Endothelial cell of hepatic sinusoid (primary cell): ENCODE measurements around the gene ABHD2.
"Not testable (repeated sequence)": the region's sequence is repeated elsewhere in the genome, so short reads cannot be mapped to it uniquely, and the experiment has no call there.

ENCODE experiments used
- in situ Hi-C: cut with HindIII; loops from 2 replicates; pipeline ENCODE4 v1.10.0; 2017; ENCODE audit warnings: low sequenced_read_pairs

ABHD2 gene

GRCh38 chr15:89209057-89209456 lies 120.8 kb downstream of the ABHD2 start:
- in situ Hi-C loops: no loop called here

GRCh38 chr15:89211678-89212170 lies 123.5 kb downstream of the ABHD2 start:
- in situ Hi-C loops: no loop called here

- in situ Hi-C loops: no loop called here
Observed at GRCh38 chr15:89215627-89216026, 127.4 kb downstream of the ABHD2 start.

DNA sequence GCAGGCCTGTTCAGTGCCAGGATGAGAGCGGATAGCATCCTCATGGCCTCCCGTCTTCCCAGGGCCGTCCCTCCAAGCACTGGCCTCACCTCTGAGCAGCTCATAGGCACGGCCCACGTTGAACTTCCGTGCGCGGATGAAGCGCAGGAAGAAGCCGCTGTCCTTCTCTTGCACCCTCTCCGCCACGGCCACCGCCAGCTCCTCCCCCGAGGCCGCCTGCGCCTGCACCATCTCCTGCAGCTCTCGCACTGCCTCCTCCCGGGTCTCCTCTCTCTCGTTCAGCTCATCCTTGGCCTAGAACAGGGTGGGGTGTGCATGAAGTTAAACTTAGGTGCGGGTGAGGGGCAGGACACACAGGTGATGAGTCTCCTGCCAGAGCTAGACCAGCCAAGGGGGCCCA lies 128.8 kb downstream of the ABHD2 start:
- in situ Hi-C loops: no loop called here

- in situ Hi-C loops: no loop called here
Observed at GRCh38 chr15:89217686-89218376, 129.6 kb downstream of the ABHD2 start.

DNA sequence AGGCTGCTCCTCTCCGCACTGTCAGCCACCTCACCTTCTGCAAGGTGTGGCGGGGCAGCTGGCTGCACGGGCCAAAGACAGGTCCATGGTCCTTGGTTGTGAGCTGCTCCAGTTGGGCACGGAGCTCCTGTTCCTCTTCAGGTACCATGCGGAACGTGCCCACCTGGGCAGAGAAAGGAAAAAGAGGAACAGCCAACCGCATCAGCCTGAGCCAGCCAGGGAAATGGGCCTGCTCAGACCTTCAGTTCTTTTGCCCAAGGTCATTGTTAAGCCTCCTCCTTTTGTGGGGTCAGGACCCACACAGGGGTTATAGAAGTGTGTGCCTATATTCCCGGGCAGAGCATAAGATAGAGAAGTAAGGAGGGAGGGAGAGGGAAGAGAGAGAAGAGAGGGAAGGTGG lies 130.3 kb downstream of the ABHD2 start:
- in situ Hi-C loops: no loop called here

DNA sequence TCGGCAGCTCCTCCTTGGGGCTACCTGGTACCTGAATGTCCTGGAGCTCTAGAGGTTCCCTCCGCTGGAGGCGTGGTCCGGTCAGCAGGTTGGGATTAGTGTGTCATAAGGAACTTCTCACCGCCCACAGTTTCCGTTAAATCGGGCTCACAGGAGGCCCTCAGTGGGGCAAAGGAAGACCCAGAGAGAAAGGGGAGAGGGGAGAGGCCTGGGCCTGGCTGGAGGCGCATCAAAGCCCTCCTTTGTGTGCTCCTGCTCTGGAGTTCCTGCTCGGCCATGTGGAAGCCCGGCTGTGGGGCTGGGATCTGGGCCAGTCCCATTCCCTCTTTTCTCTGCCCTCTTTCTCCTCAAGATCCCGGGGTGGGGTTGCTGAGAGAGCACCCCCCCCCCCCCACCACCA lies 133.3 kb downstream of the ABHD2 start, which contains the start of gene RLBP1:
TSS of gene RLBP1 (minus strand) at position 37 of the 400 bp plus-strand sequence. CDS start 2,604 bp downstream, outside the sequence.
- in situ Hi-C loops: no loop called here

DNA sequence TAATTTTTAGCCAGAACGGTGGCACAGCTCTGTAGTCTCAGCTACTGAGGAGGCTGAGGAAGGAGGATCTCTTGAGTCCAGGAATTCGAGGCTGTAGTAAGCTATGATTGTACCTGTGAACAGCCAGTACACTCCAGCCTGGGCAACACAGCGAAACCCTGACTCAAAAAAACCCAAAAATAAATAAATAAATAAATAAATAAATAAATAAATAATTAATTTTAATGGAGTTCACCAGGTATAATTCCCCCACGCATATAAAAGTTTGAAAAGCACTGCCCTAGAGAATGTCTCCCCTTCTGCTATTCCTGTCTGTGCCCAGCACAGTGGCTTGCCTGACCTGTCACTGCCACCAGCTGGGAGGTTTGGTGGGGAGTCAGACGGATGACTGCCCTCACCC lies 137.3 kb downstream of the ABHD2 start:
- in situ Hi-C loops: no loop called here

- in situ Hi-C loops: no loop called here
Observed at GRCh38 chr15:89226359-89227221, 138.3 kb downstream of the ABHD2 start.

GRCh38 chr15:89227425-89227824 lies 139.2 kb downstream of the ABHD2 start:
- in situ Hi-C loops: no loop called here

DNA sequence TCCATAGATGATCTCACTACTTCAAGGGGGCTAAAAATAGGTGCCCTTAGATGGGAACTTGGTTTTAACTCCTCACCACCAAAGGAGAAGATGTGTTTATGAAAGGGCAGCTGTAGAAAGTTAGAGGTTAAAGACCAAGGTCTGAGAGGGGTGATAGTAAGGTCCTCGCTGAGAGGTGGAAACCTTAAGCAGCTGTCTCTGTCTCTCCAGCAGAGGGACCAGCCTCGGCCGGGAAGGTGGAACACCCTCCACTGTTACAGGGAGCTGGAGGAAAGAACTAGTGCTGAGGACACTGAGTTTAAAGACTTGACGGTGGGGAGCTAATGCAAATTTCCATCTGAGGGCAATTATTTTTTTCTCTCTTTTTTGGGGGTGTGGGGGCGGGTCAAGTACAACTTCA lies 142.0 kb downstream of the ABHD2 start:
- in situ Hi-C loops: no loop called here

GRCh38 chr15:89231832-89232231 lies 143.6 kb downstream of the ABHD2 start:
- in situ Hi-C loops: no loop called here

- in situ Hi-C loops: not testable (repeated sequence)
Observed at GRCh38 chr15:89239883-89240810, 151.9 kb downstream of the ABHD2 start.

DNA sequence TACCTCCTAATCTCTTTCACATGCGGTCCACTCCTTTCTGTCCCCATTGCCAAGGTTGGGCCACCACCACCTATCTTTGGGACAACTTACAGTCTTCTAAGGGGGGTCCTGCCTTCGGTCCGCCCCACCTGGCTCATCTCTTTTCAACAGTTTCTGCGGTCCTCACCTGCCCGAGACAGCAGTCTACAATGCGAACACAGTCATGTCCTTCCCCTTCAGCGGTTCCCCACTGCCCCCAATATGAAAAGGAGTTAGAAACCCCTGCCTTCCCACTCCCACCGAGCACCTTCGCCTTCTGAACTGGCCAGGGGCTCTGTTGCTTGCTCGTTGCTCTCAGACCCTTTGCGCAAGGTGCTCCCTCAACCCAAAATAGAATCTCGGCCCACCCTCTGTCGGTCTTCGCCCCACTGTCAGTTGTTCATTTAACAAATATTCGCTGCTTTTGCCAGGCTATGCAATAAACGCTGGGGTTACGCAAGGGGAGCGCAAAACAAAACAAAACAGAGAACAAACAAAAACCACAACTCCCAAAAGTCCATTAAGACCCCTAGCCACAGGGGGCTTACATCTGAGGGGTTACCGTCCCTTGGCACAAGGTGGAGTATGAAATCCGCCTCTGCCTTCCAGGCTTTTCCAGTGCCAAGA lies 154.9 kb downstream of the ABHD2 start:
- in situ Hi-C loops: no loop called here

DNA sequence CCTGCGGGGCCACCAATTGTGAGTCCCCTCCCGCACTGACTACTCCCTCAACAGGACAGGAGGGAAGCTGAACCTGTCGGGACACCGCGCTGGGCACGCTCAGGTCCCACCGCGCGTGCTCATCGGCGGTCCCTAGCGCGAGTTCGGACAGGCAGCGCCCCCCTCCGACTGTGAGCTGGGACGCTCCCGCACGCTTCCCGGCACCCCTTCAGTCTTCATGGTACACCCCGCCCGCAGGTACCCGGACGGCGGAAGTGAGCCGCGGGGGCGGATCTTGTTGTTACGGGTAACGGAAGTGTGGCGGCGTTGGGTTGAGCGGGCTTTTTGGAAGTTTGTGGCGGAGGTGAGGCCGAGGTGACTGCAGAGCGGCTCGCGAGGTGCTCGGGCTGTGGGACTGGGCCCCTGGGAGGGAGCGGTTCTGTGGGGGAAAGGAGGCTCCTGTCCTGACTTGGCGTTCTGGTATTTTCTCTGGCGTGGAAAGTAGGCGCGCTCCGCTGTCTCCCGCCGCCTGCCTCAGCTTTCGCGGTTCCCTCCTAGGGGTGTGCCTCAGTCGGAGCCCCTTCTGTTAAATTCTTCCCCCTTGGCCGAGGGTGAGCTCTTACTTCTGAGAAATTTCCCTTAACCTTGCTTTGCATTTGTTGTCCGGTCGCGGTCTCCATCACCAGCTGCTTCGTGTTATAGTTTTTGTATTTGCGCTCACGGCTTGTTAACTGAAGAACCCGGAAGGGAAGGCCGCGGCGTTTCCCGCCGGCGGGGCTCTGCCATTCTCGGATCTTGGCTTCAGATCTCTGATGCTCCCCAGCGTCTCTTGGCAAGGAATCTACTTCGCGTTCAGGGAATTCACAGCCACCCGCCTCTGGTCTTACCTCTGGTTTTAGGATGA lies 155.7 kb downstream of the ABHD2 start, which contains the start of gene FANCI:
TSS of gene FANCI (plus strand) at position 289 of the 883 bp plus-strand sequence. CDS start 3,669 bp downstream, outside the sequence.
- in situ Hi-C loops: no loop called here

GRCh38 chr15:89244574-89244903 lies 156.3 kb downstream of the ABHD2 start:
- in situ Hi-C loops: no loop called here

DNA sequence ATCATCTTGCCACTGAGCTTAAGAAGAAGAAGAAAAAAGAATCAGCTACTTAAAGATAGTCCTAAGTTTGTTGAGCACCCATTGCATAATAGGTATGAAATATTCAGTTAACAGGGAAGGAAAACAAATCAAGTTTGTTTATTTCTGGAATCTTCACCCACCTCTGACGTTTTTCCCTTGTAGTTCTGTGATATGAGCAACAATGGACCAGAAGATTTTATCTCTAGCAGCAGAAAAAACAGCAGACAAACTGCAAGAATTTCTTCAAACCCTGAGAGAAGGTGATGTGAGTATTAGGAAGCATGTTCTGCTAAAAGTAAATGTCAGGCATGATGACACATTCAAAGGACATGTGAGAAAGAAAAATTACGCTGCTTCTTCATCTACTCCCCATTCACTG lies 159.2 kb downstream of the ABHD2 start:
- in situ Hi-C loops: loop anchor here (5.0 kb wide), 2 partner anchors 35 to 45 kb away; no protein-coding TSS in a partner anchor

DNA sequence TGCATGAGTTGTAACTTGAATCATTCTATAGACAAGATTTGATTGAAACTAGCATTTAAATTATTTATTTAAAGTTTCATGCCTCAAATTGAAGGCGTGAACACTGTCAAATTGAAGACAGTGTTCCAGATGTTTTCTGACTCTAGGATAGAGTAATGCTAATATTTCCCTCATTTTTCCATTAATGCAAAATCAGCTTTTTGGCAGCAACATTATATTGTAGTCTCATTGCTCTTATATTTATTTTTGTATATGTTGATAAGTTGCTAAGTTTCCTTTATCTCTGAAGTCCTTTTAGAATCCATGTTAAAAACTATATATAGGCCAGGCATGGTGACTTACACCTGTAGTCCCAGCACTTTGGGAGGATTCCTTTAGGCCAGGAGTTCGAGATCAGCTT lies 160.3 kb downstream of the ABHD2 start:
- in situ Hi-C loops: loop anchor here (5.0 kb wide), 2 partner anchors 34 to 46 kb away; no protein-coding TSS in a partner anchor

DNA sequence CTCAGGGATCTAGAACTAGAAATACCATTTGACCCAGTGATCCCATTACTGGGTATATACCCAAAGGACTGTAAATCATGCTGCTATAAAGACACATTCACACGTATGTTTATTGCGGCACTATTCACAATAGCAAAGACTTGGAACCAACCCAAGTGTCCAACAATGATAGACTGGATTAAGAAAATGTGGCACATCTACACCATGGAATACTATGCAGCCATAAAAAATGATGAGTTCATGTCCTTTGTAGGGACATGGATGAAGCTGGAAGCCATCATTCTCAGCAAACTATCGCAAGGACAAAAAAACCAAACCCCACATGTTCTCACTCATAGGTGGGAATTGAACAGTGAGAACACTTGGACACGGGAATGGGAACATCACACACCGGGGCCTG lies 161.9 kb downstream of the ABHD2 start:
- in situ Hi-C loops: loop anchor here (5.0 kb wide), 1 partner anchor 67 kb away; no protein-coding TSS in a partner anchor
